Measurements from ENCODE around the gene TMEM45B. TPM values are rescaled to one million over a fixed set of nuclear protein-coding genes. Genes with fewer than 3 reads are reported as not detected.

TMEM45B gene
- total and polyA plus RNA-seq, 2 of the 13 experiments (the other 11 are each of a cell fraction or from before 2014, with no cell fraction given) = 29.1 to 181 TPM

DNA sequence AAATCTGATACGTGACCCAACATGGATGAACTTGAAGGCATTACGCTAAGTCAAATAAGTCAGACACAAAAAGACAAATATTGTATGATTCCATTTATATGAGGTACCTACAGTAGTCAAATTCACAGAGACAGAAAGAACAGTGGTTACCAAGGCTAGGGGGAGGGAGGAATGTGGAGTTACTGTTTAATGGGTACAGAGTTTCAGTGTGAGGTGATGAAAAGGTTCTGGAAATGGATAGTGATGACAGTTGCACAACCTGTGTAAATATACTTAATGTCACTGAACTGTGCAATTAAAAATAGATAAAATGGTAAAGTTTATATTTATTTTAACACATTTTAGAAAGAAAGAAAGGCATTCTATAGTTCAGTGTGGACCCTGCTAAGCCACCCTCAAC, 24.1 kb upstream of the TMEM45B start (continued):
- TF ChIP-seq, protein P1, sequence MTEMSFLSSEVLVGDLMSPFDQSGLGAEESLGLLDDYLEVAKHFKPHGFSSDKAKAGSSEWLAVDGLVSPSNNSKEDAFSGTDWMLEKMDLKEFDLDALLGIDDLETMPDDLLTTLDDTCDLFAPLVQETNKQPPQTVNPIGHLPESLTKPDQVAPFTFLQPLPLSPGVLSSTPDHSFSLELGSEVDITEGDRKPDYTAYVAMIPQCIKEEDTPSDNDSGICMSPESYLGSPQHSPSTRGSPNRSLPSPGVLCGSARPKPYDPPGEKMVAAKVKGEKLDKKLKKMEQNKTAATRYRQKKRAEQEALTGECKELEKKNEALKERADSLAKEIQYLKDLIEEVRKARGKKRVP (CRISPR knock-in tag; IDR thresholded peaks at IDR 0.05) = peak in 1 of 2 experiments; percentile 63; a peak in 1 of 4 replicates
- TF ChIP-seq, protein P2, sequence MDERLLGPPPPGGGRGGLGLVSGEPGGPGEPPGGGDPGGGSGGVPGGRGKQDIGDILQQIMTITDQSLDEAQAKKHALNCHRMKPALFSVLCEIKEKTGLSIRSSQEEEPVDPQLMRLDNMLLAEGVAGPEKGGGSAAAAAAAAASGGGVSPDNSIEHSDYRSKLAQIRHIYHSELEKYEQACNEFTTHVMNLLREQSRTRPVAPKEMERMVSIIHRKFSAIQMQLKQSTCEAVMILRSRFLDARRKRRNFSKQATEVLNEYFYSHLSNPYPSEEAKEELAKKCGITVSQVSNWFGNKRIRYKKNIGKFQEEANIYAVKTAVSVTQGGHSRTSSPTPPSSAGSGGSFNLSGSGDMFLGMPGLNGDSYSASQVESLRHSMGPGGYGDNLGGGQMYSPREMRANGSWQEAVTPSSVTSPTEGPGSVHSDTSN (CRISPR knock-in tag; IDR thresholded peaks at IDR 0.05) = no peak
- TF ChIP-seq HMG20A (CRISPR knock-in tag; IDR thresholded peaks at IDR 0.05; ENCODE audit: borderline replicate concordance) (peak; percentile 74; the same call in 1 of the 2 replicates), SRSF9 (IDR thresholded peaks at IDR 0.05; ENCODE audit: borderline replicate concordance, insufficient read depth, low read depth, low read length, poor library complexity, severe bottlenecking) (no peak), NPAS2 (CRISPR knock-in tag; IDR thresholded peaks at IDR 0.05; ENCODE audit: borderline replicate concordance) (no peak), ZNF569 (CRISPR knock-in tag; IDR thresholded peaks at IDR 0.05; ENCODE audit: borderline replicate concordance) (no peak), FOXP1 (IDR thresholded peaks at IDR 0.05) (no peak), FOXP1 (CRISPR knock-in tag; IDR thresholded peaks at IDR 0.05) (peak; percentile 77; the same call in 1 of the 2 replicates), IKZF1 (IDR thresholded peaks at IDR 0.05) (no peak)
- TF ChIP-seq, protein P3, sequence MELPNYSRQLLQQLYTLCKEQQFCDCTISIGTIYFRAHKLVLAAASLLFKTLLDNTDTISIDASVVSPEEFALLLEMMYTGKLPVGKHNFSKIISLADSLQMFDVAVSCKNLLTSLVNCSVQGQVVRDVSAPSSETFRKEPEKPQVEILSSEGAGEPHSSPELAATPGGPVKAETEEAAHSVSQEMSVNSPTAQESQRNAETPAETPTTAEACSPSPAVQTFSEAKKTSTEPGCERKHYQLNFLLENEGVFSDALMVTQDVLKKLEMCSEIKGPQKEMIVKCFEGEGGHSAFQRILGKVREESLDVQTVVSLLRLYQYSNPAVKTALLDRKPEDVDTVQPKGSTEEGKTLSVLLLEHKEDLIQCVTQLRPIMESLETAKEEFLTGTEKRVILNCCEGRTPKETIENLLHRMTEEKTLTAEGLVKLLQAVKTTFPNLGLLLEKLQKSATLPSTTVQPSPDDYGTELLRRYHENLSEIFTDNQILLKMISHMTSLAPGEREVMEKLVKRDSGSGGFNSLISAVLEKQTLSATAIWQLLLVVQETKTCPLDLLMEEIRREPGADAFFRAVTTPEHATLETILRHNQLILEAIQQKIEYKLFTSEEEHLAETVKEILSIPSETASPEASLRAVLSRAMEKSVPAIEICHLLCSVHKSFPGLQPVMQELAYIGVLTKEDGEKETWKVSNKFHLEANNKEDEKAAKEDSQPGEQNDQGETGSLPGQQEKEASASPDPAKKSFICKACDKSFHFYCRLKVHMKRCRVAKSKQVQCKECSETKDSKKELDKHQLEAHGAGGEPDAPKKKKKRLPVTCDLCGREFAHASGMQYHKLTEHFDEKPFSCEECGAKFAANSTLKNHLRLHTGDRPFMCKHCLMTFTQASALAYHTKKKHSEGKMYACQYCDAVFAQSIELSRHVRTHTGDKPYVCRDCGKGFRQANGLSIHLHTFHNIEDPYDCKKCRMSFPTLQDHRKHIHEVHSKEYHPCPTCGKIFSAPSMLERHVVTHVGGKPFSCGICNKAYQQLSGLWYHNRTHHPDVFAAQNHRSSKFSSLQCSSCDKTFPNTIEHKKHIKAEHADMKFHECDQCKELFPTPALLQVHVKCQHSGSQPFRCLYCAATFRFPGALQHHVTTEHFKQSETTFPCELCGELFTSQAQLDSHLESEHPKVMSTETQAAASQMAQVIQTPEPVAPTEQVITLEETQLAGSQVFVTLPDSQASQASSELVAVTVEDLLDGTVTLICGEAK (IDR thresholded peaks at IDR 0.05) = no peak
- TF ChIP-seq, protein P3 (CRISPR knock-in tag; IDR thresholded peaks at IDR 0.05) = no peak
- TF ChIP-seq, protein P4, sequence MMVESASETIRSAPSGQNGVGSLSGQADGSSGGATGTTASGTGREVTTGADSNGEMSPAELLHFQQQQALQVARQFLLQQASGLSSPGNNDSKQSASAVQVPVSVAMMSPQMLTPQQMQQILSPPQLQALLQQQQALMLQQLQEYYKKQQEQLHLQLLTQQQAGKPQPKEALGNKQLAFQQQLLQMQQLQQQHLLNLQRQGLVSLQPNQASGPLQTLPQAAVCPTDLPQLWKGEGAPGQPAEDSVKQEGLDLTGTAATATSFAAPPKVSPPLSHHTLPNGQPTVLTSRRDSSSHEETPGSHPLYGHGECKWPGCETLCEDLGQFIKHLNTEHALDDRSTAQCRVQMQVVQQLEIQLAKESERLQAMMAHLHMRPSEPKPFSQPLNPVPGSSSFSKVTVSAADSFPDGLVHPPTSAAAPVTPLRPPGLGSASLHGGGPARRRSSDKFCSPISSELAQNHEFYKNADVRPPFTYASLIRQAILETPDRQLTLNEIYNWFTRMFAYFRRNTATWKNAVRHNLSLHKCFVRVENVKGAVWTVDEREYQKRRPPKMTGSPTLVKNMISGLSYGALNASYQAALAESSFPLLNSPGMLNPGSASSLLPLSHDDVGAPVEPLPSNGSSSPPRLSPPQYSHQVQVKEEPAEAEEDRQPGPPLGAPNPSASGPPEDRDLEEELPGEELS (CRISPR knock-in tag; IDR thresholded peaks at IDR 0.05) = peak; percentile 73
- TF ChIP-seq, protein P5, sequence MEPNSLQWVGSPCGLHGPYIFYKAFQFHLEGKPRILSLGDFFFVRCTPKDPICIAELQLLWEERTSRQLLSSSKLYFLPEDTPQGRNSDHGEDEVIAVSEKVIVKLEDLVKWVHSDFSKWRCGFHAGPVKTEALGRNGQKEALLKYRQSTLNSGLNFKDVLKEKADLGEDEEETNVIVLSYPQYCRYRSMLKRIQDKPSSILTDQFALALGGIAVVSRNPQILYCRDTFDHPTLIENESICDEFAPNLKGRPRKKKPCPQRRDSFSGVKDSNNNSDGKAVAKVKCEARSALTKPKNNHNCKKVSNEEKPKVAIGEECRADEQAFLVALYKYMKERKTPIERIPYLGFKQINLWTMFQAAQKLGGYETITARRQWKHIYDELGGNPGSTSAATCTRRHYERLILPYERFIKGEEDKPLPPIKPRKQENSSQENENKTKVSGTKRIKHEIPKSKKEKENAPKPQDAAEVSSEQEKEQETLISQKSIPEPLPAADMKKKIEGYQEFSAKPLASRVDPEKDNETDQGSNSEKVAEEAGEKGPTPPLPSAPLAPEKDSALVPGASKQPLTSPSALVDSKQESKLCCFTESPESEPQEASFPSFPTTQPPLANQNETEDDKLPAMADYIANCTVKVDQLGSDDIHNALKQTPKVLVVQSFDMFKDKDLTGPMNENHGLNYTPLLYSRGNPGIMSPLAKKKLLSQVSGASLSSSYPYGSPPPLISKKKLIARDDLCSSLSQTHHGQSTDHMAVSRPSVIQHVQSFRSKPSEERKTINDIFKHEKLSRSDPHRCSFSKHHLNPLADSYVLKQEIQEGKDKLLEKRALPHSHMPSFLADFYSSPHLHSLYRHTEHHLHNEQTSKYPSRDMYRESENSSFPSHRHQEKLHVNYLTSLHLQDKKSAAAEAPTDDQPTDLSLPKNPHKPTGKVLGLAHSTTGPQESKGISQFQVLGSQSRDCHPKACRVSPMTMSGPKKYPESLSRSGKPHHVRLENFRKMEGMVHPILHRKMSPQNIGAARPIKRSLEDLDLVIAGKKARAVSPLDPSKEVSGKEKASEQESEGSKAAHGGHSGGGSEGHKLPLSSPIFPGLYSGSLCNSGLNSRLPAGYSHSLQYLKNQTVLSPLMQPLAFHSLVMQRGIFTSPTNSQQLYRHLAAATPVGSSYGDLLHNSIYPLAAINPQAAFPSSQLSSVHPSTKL (CRISPR knock-in tag; IDR thresholded peaks at IDR 0.05) = peak; percentile 88
